Neural crest cell (in vitro differentiated cells): ENCODE results near the gene PRKAR2B. TPM values are rescaled to one million over a fixed set of nuclear protein-coding genes. Genes with fewer than 3 reads are reported as not detected.

Experiments
- DNase-seq: peaks from one replicate; pipeline ENCODE4 v3.0.0; 2021; ENCODE audit warnings: low read depth, mixed read lengths, low spot score
- H3K27ac Mint-ChIP-seq: one replicate; pipeline ENCODE4 v1.8.0; 2021; ENCODE audit warnings: mild to moderate bottlenecking, mixed read lengths; ENCODE audit not compliant: unreplicated experiment
- H3K27me3 Mint-ChIP-seq: 2 replicates; pipeline ENCODE4 v1.8.0; 2021; ENCODE audit warnings: low read depth, mild to moderate bottlenecking, mixed read lengths
- H3K36me3 Mint-ChIP-seq: 2 replicates; pipeline ENCODE4 v1.8.0; 2021; ENCODE audit warnings: low read depth, mild to moderate bottlenecking, mixed read lengths
- H3K4me1 Mint-ChIP-seq: 2 replicates; pipeline ENCODE4 v1.8.0; 2021; ENCODE audit warnings: mixed read lengths
- H3K4me3 Mint-ChIP-seq: one replicate; pipeline ENCODE4 v1.8.0; 2021; ENCODE audit warnings: mild to moderate bottlenecking, mixed read lengths
- H3K9me3 Mint-ChIP-seq: 2 replicates; pipeline ENCODE4 v1.8.0; 2021; ENCODE audit warnings: mixed read lengths
- total RNA-seq: library from RNA; stranded (reverse); gene quantifications from 2 replicates; pipeline ENCODE4 v1.2.1, GENCODE V29; 2021
- TF ChIP-seq, protein P1 (sequence below): fragments of 200-600 bp; sonication (generic); conservative IDR thresholded peaks from 2 replicates; pipeline ENCODE4 v1.5.0; 2021; ENCODE audit warnings: antibody characterized with exemption, mild to moderate bottlenecking

The PRKAR2B gene
- total RNA-seq, 1 donor from 2014 or later = 14.4 TPM

GRCh38 chr7:107209565-107209964 is 165.1 kb downstream of the PRKAR2B start:
- Mint-ChIP-seq H3K9me3 (peaks cover 5% of the 10 kb centered on the region), H3K27ac (no peak overlapping the region)
- TF ChIP-seq, protein P1, sequence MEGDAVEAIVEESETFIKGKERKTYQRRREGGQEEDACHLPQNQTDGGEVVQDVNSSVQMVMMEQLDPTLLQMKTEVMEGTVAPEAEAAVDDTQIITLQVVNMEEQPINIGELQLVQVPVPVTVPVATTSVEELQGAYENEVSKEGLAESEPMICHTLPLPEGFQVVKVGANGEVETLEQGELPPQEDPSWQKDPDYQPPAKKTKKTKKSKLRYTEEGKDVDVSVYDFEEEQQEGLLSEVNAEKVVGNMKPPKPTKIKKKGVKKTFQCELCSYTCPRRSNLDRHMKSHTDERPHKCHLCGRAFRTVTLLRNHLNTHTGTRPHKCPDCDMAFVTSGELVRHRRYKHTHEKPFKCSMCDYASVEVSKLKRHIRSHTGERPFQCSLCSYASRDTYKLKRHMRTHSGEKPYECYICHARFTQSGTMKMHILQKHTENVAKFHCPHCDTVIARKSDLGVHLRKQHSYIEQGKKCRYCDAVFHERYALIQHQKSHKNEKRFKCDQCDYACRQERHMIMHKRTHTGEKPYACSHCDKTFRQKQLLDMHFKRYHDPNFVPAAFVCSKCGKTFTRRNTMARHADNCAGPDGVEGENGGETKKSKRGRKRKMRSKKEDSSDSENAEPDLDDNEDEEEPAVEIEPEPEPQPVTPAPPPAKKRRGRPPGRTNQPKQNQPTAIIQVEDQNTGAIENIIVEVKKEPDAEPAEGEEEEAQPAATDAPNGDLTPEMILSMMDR = no peak

DNA sequence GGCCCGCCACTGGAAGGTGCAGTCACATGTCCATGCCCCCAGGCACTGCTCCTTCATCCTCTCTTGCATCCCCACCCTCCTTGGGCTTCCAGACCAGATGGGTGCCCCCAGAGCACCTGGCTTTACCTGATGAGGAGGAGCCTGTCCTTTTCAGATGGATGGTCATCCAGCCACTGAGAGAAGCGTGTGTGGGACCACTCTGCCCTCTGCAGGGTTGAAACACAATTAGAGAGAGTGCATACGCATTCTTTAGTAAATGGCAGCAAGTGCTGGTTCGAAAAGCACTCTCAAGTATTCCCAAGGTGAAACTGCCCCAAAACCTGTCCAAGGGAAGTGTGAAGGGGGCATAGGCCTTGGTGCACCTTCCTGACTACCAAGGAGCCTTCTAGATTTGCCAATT is 165.9 kb downstream of the PRKAR2B start:
- peaks cover 8% of the 10 kb centered on the region for H3K9me3 Mint-ChIP-seq
- H3K27me3 Mint-ChIP-seq = no peaks in the 10 kb centered on the region
- H3K27ac Mint-ChIP-seq = no peak overlapping the region
- no peak for DNase-seq
- no peaks in the 10 kb centered on the region for H3K4me1 Mint-ChIP-seq
- H3K4me3 Mint-ChIP-seq = no peak overlapping the region
- TF ChIP-seq, protein P1 = no peak
- peaks cover 25% of the 10 kb centered on the region for H3K36me3 Mint-ChIP-seq

More at GRCh38 chr7:107209565-107209964, 165.1 kb downstream of the PRKAR2B start:
- DNase-seq = no peak
- Mint-ChIP-seq H3K4me3 (no peak overlapping the region), H3K4me1 (no peaks in the 10 kb centered on the region), H3K36me3 (peaks cover 22% of the 10 kb centered on the region), H3K27me3 (no peaks in the 10 kb centered on the region)

Other genes with a start within 250 kb of the PRKAR2B start
- not detected in 2 replicates for gene PIK3CG, start 179.4 kb upstream of the PRKAR2B start, total RNA-seq
- gene HBP1, start 124.3 kb downstream of the PRKAR2B start, total RNA-seq = 15.7 and 15.8 TPM in 2 replicates